Stimulated activated CD8-positive, alpha-beta memory T cell treated with anti-CD3 and anti-CD28 coated beads, Interleukin-12 subunit alpha, Interleukin-12 subunit beta, amount 100 ng/mL, for 4 hours (primary cell): ENCODE measurements around the gene AGFG1.

Experiments used
- DNase-seq: peaks from one replicate; pipeline ENCODE4 v3.0.0-alpha.2; 2020; ENCODE audit warnings: low read depth

Gene AGFG1

GRCh38 chr2:227608561-227609338 is 136.8 kb downstream of the AGFG1 start:
- peak; percentile 5 for DNase-seq

- DNase-seq: no peak
These were observed 138.2 kb downstream of the AGFG1 start for GRCh38 chr2:227610123-227610522.
